Stomach (tissue), 9 donors: ENCODE measurements around the gene NSDHL. TPM values are rescaled to one million over a fixed set of nuclear protein-coding genes. Genes with fewer than 3 reads are reported as not detected.
A peak's percentile ranks its signal among the peaks of the same experiment; 100 is the strongest.

ENCODE experiments used
- DNase-seq, 2 donors: peaks; one replicate each; pipeline versions ENCODE4 v3.0.0 to v3.0.0-alpha.2; 2013 to 2019
- H3K27ac ChIP-seq, 5 donors: fragments of 200-600 bp in 4 of 5; sonication (generic) in 4 of 5; one replicate each; pipeline ENCODE4 v1.5.1; 2013 to 2019; ENCODE audit warnings: mild to moderate bottlenecking in 1 of 5, moderate library complexity in 1 of 5
- H3K27me3 ChIP-seq, 3 donors: fragments of 200-600 bp; sonication (generic); one replicate each; pipeline ENCODE4 v1.5.1; 2017 to 2019; ENCODE audit warnings: mixed run types in 1 of 3
- H3K36me3 ChIP-seq, 4 donors: fragments of 200-600 bp; sonication (generic); 1 replicate in 3 of 4; 2 replicates in 1 of 4; pipeline ENCODE4 v1.5.1; 2016 to 2019
- H3K4me1 ChIP-seq, 4 donors: fragments of 200-600 bp; sonication (generic); one replicate each; pipeline ENCODE4 v1.5.1; 2016 to 2019
- H3K4me3 ChIP-seq, 4 donors: fragments of 200-600 bp; sonication (generic) in 3 of 4; one replicate each; pipeline ENCODE4 v1.5.1; 2016 to 2019; ENCODE audit warnings: mild to moderate bottlenecking in 1 of 4
- H3K9me3 ChIP-seq, 4 donors: fragments of 200-600 bp; sonication (generic); one replicate each; pipeline ENCODE4 v1.5.1; 2016 to 2019
- EP300 ChIP-seq: sonication (generic); formaldehyde crosslinking; IDR thresholded peaks from one replicate; pipeline ENCODE4 v1.6.1; 2017; ENCODE audit warnings: antibody characterized with exemption
- POLR2A ChIP-seq, 4 donors: fragments of 450-650 bp; IDR thresholded peaks; one replicate each; pipeline ENCODE4 v1.6.1; 2016; ENCODE audit warnings: antibody characterized with exemption in 4 of 4, control low read depth in 2 of 4, mild to moderate bottlenecking in 1 of 4, moderate library complexity in 1 of 4
- POLR2AphosphoS5 ChIP-seq, 3 donors: sonication (generic); formaldehyde crosslinking; IDR thresholded peaks; one replicate each; pipeline ENCODE4 v1.6.1; 2016; ENCODE audit warnings: antibody characterized with exemption in 3 of 3
- WGBS, 5 donors: extraction: QIAGEN DNeasy Blood & Tissue Kit in 3 of 5; methylation state at CpG; one replicate each; pipeline versions ENCODE4 v1.1.5 to v1.1.7; 2013 to 2018; 5-methylcytosine and 5-hydroxymethylcytosine counted together
- intact Hi-C: fragments of 100-400 bp; cut with DNase I; formaldehyde crosslinking; loops from one replicate; pipeline ENCODE4 v1.15.1; 2023; ENCODE audit warnings: low total_unique reads
- polyA plus RNA-seq, 3 donors: library from polyadenylated mRNA; stranded (reverse); fragments of 200-250 nt; gene quantifications; one replicate each; pipeline ENCODE4 v1.2.3, GENCODE V29; 2013
- total RNA-seq, 5 donors: library from RNA; depleted of rRNA; stranded (reverse); fragments of >200 nt; gene quantifications; one replicate each; pipeline versions ENCODE4 v1.1.0 to v1.2.3, GENCODE V29; 2014 to 2016
- TF ChIP-seq, protein P1 (sequence below), 7 experiments: fragments of 450-650 bp in 4 of 7; fragments of 200-600 bp in 3 of 7; sonication (generic) in 3 of 7; IDR thresholded peaks; one replicate each; pipeline ENCODE4 v1.5.1; 2016 to 2019; ENCODE audit warnings: antibody characterized with exemption in 7 of 7, control low read depth in 2 of 7, mild to moderate bottlenecking in 1 of 7
- donor health status: healthy with polysubstance abuse.
- donor health status: Bipolar disorder and iron deficiency.
- donor health status: healthy.

NSDHL gene
- total and polyA plus RNA-seq, 8 donors, result 0.58 to 45.5 (median 8.9) TPM

DNA sequence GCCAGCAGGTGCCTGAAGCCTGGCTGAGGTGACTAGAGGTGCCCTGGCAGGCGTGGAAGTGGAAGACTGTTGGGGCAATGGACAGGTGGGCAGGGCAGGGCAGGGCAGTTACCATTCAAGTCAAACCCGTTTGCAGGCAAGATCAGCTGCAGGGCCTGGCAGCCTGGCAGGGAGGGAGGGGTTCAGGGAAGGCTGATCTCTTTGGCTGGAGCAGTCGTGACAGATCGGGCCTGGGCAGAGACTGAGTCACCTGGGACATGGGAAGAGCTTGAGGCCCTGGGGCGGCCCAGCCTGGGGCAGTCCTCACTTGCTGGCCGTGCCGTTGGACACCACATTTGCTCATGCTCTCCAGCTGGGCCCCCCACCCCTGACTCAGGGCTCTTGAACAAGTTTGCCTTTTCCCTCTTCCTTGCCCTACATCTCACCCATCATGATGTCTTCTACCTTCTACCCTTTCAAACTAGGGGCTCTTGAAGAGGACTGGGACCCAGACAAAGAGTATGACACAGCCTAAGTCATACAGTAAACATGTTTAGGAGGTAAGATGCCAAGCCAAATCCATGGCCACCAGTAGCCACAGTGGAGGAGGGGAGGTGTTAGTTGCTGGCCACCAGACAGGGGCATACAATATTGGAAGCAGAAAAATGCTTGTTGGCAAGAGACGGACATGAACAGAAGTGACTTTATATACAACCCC lies 65.0 kb downstream of the NSDHL start:
- 53 to 72% (median 57%) methylated on average over 5 to 8 of the region's 8 CpGs for WGBS, 5 donors

DNA sequence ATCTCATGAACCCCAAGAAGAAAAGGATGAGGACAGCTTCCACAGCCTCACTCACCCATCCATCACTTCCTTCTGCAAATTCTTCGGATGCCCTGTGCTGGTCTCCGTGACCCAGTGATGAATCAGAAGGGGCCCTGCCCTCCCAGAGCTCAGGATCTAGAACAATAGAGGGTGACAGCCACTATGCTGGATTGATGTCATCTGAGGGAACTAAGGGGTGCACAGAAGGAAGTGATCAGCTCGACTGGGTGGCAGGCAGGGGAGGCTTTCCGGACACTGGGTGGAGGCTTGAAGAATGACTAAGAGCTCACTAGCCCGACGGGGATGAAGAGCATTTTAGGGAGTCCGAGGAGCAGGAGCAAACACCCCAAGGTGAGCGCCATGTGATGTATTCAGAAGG lies 65.6 kb downstream of the NSDHL start:
- Histone ChIP-seq H3K27ac (peak overlapping the region in 1 of 5 donors; percentile 27), H3K9me3 (no peaks in the 10 kb centered on the region), H3K36me3 (no peaks in the 10 kb centered on the region), H3K4me3 (no peak overlapping the region), H3K27me3 (peaks cover 0 to 19% (median 11%) of the 10 kb centered on the region in 3 donors), H3K4me1 (no peaks in the 10 kb centered on the region)
- TF ChIP-seq POLR2A (IDR thresholded peaks at IDR 0.05), result no peak
- TF ChIP-seq, protein P1, sequence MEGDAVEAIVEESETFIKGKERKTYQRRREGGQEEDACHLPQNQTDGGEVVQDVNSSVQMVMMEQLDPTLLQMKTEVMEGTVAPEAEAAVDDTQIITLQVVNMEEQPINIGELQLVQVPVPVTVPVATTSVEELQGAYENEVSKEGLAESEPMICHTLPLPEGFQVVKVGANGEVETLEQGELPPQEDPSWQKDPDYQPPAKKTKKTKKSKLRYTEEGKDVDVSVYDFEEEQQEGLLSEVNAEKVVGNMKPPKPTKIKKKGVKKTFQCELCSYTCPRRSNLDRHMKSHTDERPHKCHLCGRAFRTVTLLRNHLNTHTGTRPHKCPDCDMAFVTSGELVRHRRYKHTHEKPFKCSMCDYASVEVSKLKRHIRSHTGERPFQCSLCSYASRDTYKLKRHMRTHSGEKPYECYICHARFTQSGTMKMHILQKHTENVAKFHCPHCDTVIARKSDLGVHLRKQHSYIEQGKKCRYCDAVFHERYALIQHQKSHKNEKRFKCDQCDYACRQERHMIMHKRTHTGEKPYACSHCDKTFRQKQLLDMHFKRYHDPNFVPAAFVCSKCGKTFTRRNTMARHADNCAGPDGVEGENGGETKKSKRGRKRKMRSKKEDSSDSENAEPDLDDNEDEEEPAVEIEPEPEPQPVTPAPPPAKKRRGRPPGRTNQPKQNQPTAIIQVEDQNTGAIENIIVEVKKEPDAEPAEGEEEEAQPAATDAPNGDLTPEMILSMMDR (IDR thresholded peaks at IDR 0.05), result no peak
- WGBS, 5 donors, result 67 to 79% (median 76%) methylated on average over 8 of the region's 8 CpGs
- DNase-seq, result no peak
- intact Hi-C loops, result no loop called here

More for the DNA sequence above, 65.0 kb downstream of the NSDHL start:
- no peaks in the 10 kb centered on the region for H3K36me3 ChIP-seq
- no peaks in the 10 kb centered on the region for H3K4me1 ChIP-seq
- DNase-seq, result peak; percentile 69 to 75
- TF ChIP-seq POLR2AphosphoS5 (IDR thresholded peaks at IDR 0.05), result no peak
- TF ChIP-seq, protein P1 (IDR thresholded peaks at IDR 0.05), result no peak
- TF ChIP-seq EP300, result no peak
- no peak for TF ChIP-seq POLR2A (IDR thresholded peaks at IDR 0.05)
- intact Hi-C loops, result no loop called here
- H3K9me3 ChIP-seq, result no peaks in the 10 kb centered on the region
- H3K27me3 ChIP-seq, result peaks cover 0 to 19% (median 11%) of the 10 kb centered on the region in 3 donors
- no peak overlapping the region for H3K4me3 ChIP-seq
- peak overlapping the region in 2 of 5 donors; percentile 27 to 39 for H3K27ac ChIP-seq

DNA sequence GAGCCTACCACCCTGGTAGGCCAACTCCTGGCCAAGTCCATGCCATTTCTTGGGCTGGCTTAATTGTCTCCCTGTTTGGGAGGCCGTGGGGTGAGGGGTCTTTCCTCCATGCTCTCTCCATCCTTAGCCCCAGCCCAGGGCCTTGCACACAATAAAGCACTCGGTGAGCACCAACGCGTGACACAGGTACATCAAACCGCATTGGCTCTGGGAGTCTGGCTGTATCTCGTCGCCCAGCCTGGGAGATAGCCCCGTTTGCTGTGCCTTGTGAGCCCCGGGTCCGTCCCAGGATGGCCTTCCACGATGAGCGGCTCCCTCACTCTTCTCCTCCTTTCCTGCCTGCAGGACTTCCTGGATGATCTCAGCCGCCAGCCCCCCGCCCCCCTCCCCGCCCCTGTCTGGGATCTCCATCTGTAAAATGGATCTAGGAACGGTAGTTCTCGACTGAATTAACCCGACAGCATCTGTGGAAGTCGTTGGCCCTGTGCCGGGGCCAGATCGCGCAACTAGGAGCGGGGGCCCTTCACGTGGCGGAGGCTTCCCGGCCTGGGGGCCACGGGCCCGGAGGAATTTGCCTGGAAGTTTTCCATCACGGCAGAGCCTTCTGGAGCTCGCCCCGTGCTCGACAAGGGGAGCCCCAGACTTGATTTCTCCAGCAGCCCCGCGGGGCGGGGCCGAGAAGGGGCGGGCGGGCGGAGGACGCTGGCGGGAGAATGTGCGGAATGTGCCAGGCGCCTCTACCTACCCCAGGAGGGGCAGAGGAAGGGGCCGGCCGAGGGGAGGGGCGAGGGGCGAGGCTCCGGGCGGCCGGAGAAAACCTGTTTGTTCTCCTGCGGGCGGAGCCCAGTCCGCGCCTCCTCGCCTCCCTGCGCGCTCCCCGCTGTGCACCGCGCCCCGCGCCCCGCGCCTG lies 66.6 kb downstream of the NSDHL start, which contains the start of gene ZNF185:
Gene ZNF185 (plus strand): TSS at position 846 of the 910 bp plus-strand sequence. CDS start 16,423 bp downstream, outside the sequence.
- Histone ChIP-seq H3K9me3 (no peaks in the 10 kb centered on the region), H3K4me3 (peak within 1 kb of the TSS; percentile 31 to 41 (median 35)), H3K36me3 (no peaks in the 10 kb centered on the region), H3K27me3 (peaks cover 0 to 19% (median 11%) of the 10 kb centered on the region in 3 donors), H3K4me1 (no peaks in the 10 kb centered on the region), H3K27ac (no peak within 1 kb of the TSS)
- peak; percentile 73 to 85 for DNase-seq
- intact Hi-C loops, result no loop called here
- TF ChIP-seq POLR2A (IDR thresholded peaks at IDR 0.05), result no peak
- TF ChIP-seq POLR2AphosphoS5 (IDR thresholded peaks at IDR 0.05), result no peak
- no peak for TF ChIP-seq EP300
- TF ChIP-seq, protein P1 (IDR thresholded peaks at IDR 0.05), result no peak
- WGBS, 5 donors, result 14 to 54% (median 32%) methylated on average over 14 to 59 of the region's 64 CpGs

DNA sequence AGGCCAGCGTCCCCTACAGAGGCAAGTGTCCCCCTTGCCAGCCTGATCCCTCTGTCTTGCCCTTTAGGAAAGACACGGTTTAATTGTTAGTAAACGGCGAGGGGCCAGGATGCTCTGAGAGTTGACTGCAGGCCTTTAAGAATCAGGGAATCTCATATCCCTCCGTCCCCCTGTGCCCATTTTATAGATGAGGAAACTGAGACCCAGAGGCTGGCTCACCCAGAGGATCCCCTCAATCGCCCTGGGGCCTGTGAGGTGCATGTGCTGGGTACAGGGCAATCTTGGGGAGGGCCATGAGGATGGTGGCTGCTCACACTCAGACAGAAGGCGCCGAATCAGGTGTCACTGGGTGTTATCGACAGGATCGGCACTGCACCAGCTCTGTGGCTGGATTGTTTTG lies 67.6 kb downstream of the NSDHL start:
- Histone ChIP-seq H3K27me3 (peaks cover 0 to 19% (median 7%) of the 10 kb centered on the region in 3 donors), H3K4me1 (no peaks in the 10 kb centered on the region), H3K9me3 (no peaks in the 10 kb centered on the region), H3K4me3 (peak overlapping the region; percentile 31 to 41 (median 35)), H3K36me3 (no peaks in the 10 kb centered on the region), H3K27ac (no peak overlapping the region)
- no peak for TF ChIP-seq EP300
- TF ChIP-seq, protein P1 (IDR thresholded peaks at IDR 0.05), result no peak
- TF ChIP-seq POLR2AphosphoS5 (IDR thresholded peaks at IDR 0.05), result no peak
- no peak for TF ChIP-seq POLR2A (IDR thresholded peaks at IDR 0.05)
- intact Hi-C loops, result no loop called here
- WGBS, 5 donors, result 45 to 63% (median 56%) methylated on average over 6 to 10 of the region's 10 CpGs
- DNase-seq, result no peak
